NOMO-1 treated with DMSO at 0.1 percent for 48 hours (cell line): ENCODE results near the gene ABHD12.
"Not testable (repeated sequence)": the region's sequence is repeated elsewhere in the genome, so short reads cannot be mapped to it uniquely, and the experiment has no call there.

Experiments used
- DNase-seq: peaks from one replicate; lab custom pipeline; 2025; ENCODE audit not compliant: unreplicated experiment; lab: John Stamatoyannopoulos, UW

Gene ABHD12

DNA sequence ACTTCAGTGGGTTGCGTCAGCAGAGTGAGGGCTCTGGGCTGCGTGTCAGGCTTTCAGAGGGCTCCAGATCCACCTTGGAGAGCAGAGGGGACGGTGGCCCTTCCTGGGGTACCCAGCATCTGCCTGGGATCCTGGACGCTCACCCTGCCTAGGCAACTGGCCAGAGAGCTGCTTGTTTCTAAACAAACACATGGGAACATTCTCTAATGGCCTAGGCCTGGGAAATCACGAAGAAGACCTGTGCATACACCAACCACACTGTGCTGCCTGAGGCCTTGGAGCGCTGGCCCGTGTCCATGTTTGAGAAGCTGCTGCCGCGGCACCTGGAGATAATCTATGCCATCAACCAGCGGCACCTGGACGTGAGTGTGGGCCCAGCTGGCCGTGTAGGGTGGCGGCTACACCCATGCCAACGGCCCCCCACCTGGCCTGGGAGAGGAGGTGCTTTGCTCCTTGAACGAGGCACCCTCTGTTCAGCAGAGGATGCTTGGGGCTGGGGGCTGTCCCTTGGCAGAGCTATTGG is 110.5 kb downstream of the ABHD12 start:
- DNase-seq, result no peak

DNA sequence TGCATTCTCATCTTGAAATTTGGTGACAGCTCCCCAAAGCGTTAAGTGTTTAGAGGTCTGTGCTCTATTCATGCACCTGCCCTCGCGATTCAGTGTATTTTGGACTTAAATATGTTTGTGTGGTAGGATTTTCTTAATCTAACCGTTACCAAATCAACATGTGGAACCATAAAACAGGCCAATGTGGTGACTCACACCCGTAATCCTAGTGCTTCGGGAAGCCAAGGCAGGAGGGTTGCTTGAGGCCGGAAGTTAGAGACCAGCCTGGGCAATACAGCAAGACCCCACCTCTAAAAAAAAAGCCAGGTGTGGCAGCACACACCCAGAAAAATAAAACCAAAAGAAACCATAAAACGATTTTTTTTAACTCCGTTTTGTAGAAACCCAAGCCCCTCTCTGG is 111.2 kb downstream of the ABHD12 start:
- no peak for DNase-seq

DNA sequence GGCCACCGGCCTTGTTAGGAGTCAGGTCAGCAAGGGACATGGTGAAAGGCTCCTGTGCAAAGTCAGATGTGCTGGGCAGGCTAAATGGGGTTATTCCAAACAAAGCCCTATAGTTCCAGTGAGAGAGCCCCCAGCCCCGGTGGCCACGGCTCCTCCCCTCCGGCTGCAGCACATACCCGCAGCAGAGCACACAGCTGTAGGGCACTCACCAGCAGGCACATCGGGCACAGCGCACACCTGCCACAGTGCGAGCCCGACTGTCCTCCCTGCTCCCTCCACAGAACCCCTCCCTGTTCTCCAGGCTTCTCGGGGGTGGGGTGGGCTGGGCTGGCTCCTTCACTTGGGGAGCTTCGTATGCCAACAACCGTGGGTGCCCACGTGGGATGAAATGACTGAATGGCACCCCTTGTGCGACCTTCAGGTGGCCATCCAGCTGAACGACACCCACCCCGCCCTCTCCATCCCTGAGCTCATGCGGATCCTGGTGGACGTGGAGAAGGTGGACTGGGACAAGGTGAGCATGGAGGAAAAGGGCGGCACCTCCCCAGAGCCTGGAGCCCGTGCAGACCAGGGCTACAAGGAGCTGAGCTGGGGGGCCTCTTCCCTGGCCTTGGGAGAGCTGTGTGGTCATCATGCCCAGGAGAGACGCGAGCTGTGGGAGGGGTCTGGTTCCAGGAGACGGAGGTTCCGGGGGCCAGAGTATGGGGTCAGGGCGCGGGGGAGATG is 111.8 kb downstream of the ABHD12 start:
- DNase-seq, result no peak

DNA sequence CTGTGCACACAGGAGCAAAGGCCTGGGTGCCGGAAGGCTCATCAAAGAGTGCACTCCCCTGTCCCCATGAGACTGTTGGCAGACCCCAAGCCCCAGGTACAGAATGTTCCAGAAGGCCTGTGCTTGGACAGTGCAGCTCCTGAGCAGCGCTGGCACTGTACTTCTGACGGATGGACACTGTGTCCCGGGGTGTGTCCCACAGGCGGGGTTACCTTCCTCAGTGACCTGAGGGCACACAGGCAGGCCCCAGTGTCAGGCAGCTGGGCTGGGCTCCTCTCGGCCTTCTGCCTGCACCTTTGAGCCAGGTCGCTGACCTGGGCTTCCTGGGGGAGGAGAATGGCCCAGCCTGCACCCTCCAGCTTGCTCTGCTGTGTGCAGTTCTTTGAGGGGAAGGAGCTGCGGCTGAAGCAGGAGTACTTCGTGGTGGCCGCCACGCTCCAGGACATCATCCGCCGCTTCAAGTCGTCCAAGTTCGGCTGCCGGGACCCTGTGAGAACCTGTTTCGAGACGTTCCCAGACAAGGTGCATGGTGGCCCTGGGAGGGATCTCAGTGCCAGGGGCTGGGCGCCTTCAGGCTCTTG is 112.6 kb downstream of the ABHD12 start:
- no peak for DNase-seq

DNA sequence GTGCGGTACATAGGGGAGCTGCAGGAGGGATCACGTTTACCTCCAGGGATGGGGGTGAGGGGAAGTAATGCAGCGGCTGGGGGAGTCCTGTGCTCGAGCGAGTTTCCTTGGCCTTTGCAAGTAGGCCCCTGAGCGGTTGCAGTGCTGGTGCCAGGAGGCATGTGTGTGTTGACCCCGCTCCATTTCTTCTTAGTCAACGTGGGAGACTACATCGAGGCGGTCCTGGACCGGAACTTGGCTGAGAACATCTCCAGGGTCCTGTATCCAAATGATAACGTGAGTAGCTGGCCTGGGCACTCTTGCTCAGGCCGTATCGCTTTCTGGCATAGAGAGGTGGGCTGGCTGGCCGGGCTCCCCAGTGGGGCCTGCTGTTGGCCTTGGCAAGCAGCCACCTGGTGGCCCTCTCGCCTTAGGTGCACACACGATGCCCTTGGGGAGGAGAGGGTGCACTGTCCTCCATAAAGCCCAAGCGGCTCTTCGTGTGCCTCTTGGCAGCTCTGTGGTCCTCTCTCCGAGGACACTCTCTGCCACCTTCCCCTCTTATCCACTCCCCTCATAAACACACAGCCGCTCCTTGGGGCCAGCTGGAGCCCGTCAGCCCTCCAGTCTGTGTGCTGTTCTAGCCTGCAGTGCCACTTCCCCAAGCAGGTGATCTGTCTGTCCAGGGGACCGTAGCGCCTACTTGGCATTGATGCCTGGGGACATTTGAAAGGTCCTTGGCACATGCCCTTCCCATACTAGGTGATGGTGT is 113.4 kb downstream of the ABHD12 start:
- no peak for DNase-seq

DNA sequence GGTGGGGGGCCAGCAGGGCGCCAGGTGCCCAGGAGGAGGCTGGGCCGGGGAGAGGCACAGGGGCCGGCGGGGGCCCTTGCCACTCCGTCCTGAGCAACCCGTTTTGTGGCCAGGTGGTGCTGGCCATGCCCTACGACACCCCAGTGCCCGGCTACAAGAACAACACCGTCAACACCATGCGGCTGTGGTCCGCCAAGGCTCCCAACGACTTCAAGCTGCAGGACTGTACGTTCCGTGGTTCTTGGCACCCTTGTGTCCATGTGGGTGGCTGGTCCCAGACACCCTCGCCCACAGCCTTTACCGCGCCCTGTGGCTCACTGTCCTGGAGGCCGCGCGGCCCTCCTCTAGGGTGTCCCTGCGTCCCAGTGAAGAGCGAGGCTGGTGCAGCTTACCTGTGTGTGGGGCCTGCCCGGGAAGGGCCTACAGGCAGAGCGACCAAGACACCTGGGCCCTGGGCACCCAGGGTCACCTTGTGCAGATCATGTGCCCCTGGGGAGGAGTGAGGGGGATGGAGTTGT is 114.0 kb downstream of the ABHD12 start:
- DNase-seq, result no peak

DNA sequence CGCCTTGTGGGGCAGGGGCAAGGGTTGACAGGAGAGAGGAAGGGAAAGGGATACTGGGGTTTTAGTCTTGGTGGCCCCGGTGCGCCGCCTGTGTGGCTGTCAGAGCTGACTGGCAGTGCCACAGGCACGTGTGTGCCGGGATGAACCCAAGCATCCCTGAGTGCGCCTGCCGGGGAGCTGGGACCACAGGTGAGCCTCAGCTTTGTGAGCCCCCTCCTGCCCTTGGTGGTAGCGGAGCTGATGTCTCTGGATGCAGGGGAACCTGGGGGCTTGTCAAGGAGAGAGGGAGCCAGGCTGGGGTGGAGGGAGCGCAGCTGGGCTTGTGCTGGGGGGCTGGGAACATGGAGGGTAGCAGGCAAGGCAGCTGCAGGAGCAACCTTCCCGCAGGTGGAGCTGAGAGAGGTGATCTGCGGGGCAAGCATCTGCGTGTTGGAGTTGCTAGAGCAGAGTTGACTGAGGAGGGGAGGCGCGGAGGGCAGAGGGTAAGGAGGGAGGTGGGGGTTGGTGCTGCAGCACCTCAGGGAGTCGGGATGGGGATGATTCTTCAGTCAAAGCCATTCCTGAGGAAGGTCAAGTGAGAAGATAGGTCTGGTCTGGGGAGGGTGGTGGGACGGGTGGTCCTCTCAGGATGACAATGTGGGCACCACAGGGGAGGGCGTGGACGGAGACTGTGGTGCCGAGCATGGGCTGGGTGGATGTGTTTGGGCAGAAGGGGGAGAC is 114.7 kb downstream of the ABHD12 start:
- DNase-seq, result no peak

DNA sequence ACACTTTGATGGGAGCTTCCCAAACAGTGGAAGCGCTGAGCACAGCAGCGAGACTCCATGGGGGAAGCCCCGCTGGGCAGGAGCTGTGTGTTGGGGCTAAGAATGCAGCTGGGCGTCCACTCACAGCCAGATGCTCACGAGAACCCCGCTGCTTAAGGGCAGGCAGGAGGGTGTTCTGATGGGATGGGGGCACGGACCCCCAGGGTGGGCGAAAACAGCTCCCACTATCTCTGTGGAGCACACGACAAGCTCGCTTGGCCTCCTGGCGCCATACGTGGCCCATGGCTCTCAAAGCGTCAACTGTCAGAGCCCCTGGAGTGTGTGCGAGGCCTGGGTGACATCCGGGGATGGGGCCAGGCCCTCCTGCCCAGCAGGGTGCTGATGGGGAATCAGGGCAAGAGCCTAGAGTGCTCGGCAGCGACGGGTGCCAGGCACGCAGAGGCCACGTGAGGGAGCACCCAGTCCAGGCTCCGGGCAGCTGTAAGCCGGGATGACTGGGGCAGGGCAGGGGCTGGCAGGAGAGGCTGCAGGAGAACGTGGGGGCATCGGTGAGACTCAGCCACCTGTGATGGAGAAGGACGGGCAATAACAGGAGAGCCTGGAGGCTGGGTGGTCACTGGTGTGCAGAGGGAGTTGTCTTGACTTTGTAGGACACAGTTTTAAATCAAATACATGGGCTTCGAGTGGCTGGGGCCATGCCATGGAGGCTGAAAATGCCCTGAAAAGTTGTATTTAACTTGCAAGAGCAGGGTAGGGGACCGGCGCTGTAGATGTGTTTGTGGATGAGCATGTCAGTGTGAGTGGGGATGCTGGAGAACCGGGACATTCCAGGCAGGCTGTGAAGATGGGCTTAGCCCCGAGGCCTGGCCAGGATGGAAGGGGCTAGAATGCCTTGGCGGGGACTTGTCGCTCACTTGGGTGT is 115.5 kb downstream of the ABHD12 start:
- no peak for DNase-seq

DNA sequence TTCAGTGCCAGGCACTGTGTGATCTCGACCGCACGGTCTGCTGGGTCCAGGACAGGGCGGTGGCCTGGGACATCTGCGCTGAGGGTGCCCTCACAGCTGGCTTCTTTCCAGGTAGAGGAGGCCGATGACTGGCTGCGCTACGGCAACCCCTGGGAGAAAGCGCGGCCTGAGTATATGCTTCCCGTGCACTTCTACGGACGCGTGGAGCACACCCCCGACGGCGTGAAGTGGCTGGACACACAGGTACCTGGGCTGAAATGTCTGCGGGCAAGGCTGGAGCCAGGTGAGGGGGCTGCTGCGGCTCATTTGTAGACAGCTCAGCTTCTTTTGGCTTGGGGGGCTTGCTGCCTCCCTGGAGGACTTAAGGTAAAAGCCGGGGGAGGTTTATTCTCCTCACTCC is 116.2 kb downstream of the ABHD12 start:
- no peak for DNase-seq

DNA sequence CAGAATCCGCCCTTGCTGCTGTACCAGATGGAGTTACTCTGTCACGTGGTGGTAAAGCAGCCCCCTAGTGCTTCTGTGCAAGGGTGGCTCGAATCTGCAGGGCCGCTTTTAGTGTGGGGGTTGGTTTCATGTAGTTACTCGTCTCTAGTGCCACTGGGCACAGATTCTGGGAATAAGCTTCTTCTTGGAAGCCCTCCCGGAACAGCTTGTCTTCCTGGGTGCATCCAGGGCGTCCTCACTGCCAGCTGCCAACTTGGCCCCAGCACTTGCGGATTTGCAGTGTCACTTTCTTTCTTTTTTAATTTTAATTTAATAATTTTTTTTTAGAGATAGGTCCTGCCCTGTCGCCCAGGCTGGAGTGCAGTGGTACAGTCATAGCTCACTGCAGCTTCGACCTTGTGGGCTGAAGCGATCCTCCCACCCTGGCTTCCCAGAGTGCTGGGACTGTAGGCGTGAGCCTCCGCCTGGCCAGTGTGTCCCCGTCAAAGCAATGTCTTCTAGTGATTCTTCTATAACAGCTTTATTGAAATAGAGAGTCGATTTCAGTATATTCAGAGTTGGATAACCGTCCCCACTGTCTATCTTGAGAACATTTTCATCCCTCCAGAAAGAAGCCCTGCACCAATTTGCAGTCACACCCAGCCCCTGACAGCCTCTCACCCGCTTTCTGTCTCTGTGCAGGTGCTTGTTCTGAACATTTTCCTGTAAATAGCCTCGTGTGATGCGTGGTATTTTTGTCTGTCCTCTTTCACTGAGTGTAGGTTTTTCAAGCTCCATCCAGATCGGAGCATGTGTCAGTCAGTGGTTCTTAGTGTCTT is 116.9 kb downstream of the ABHD12 start:
- DNase-seq, result no peak

DNA sequence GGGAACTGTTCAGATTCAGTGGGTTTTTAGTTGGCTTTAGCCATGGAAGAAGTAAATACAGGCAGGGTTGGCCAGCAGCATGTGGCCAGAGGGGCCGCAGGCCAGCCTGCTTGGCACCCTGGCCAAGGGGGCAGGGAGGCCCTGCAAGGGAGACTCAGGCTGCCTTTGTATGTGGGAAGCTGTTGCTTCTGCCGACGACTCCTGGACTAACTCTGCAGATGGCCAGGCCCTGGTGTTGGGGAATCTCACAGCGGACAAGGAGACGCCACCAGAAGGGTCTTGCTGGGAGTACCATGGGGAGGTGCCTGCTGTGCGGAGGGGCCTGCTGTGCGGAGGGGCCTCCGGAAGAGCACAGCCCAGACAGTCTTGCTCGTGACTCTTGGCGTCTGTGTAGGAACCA is 117.6 kb downstream of the ABHD12 start:
- DNase-seq, result no peak

DNA sequence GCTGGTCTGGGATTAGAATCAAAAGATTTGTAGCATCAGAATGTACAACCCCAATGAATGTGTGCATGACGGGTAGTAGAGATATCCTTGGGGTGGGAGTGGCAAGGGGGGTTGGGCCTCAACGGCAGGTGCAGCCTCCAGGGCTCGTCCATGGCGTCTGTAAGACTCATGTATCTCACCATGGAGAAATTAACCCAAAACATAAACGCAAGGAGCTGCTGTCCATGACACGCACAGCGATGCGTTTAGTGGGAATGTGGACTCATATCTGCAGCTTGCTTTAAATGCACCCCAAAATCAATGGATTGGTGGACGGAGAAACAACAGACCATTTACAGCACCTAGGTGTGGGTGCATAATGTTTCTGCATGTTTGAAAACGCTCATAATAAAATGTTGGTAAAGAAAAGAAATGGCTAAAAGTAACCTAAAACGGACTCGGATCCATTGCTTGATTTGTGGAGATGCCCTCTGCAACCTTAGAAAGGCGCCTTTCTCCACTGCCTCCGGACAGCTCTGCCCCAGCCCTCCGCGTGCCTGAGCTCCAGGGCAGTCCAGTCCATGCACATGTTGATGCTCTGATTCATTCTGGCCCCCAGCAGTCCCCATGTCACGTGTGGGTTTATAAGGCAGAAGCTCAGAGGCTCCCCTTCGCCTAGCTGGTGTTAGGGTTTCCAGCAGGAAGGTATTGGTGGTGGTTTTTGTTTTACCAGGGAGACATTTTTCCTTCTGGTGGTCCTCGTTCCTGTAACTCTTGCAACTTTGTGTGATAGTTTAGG is 118.2 kb downstream of the ABHD12 start:
- no peak for DNase-seq

DNA sequence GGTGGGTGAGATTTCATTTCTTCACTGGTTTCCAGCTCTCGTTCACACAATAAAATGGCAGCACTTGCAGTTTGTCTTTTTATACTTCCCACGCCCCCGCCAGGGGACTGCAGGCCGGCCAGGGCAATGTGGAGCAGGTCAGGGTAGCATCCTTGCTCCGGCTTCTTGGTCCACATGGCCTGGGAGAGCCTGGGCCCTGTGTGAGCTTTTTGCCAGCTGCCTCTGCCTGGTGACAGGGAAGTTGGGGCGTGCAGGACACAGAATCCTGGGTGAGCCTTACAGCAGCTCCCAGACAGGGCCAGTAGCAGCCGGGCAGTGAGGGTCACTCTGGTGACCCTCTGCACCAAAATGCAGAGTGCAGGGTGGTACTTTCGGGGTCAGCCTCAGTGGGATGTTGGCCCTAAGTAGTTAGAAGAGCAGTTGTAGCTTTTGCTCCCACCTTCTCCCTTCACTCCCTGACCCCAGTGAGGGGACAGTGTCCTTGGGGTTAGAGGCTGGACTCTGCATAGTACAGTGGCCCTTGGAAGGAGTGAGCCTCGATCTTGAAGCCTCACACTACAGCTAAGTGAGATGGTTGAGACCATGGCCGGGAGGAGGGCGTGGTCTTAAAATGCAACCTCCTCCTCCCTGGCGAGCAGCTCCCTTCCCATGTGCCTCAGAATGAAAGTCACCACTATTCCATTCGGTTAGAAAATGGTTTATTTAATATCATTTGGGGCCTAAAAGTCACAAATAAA is 119.0 kb downstream of the ABHD12 start:
- DNase-seq, result no peak

DNA sequence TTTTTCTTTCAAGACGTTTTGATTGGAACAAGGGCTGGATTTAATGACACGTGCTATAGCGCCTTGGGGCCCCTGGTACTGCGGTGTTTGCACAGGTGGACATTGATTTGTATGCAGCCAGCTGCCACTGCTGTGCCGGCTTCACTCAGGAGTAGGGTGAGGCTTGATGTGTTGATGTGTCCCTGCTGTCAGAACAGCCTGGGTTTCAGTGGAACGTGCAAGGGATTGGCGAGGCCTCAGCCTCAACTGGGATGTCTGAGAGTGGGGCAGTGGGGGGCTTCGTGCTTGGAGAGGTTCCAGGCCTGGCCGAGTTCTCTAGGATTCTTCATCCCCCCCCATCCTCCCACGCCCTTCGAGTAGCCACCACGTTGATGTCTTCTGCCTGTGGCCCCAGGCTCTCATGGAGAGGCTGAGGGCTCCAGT is 119.8 kb downstream of the ABHD12 start:
- no peak for DNase-seq

DNA sequence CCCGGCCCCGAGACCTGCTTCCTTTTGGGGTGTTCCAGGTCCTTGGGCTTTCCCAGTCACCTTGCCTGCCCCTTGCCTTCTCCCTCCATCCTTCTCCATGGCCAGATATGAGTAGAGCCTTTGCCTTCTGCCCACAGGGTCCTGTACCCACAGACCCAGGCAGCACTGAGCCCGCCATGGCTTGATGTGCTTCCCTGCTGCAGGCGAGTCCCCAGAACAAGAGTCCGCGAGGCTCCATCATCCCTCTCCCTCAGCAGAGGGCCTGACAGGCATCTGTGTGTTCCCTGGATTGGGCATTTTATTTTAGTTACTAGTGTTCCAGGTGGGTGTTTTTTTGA is 120.8 kb downstream of the ABHD12 start:
- no peak for DNase-seq

DNA sequence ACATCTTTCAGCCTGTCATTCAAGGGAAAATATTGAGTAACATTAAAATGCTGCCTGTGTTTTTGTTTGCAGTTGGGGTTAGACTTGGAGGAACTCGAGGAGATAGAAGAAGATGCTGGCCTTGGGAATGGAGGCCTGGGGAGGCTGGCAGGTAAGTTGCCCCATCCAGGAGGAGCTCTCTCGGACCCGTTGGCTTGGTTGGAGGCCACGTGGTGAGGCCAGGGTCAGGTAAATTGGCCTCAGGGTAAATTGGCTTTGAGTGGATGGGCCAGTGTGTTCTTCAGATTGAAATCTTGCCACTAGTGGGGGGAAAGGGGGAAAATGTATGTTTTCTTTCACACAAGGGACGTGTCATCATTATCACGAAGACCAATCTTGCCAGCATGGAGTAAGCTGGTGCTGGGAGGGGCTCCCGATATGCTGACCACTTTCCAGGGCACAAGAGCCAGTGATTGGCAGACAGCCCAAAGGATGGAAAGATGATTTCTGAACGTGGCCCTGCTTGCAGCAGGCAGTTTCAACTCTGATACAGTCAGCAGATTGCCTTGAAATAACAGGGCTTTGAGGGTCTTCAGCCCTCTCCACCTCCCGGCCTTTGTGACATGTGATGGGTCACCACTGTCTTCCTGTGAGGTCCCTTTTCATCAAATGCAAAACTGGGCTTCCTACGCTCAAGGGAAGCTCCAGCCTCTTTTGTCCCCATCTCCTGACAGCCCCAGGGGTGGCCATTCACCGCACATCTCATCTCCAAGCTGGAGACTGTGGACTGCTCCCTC is 121.4 kb downstream of the ABHD12 start:
- DNase-seq, result no peak

DNA sequence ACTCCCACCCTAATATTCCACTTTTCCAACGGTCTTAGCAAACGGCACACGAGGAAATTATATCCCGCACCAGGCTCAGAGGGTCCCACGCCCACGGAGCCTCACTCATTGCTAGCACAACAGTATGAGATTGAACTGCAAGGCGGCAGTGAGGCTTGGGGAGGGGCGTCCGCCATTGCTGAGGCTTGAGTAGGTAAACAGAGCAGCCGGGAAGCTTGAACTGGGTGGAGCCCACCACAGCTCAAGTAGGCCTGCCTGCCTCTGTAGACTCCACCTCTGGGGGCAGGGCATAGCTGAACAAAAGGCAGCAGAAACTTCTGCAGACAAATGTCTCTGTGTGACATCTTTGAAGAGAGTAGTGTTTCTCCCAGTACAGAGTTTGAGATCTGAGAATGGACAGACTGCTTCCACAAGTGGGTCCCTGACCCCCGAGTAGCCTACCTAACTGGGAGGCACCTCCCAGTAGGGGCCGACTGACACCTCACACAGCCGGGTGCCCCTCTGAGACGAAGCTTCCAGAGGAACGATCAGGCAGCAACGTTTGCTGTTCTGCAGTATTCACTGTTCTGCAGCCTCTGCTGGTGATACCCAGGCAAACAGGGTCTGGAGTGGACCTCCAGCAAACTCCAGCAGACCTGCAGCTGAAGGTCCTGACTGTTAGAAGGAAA is 129.7 kb downstream of the ABHD12 start:
- not testable (repeated sequence) for DNase-seq
